Activated T-helper 1 cell treated with anti-CD3 and anti-CD28 coated beads, Interleukin-2, amount 50 U/mL, for 16 hours (primary cell): Measurements from ENCODE around the gene SMYD2.

Experiments used
- DNase-seq, 2 donors: peaks; one replicate each; pipeline ENCODE4 v3.0.0-alpha.2; 2020; ENCODE audit warnings: low read depth in 1 of 2, low spot score in 1 of 2

Gene SMYD2

GRCh38 chr1:214300149-214300780 is 19.3 kb downstream of the SMYD2 start:
- DNase-seq: no peak

DNA sequence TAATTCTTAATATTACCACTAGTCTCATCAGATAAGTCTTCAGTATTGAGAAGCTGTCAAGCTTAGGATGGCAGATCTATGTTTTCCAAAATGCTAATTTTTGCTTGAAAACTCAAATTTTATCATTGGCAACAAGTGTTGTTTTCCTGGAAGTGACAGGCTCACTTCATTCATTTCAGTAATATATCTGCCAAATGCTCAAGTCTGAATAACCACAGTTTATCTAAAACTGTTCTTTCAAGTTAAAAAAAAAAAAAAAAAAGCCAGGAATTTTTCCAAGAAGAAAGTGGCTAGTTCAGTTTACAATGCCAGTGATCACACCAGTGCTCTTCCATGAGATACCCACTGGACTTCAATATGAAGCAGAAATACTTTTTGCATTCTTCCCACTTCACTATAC is 20.6 kb downstream of the SMYD2 start:
- no peak for DNase-seq

DNA sequence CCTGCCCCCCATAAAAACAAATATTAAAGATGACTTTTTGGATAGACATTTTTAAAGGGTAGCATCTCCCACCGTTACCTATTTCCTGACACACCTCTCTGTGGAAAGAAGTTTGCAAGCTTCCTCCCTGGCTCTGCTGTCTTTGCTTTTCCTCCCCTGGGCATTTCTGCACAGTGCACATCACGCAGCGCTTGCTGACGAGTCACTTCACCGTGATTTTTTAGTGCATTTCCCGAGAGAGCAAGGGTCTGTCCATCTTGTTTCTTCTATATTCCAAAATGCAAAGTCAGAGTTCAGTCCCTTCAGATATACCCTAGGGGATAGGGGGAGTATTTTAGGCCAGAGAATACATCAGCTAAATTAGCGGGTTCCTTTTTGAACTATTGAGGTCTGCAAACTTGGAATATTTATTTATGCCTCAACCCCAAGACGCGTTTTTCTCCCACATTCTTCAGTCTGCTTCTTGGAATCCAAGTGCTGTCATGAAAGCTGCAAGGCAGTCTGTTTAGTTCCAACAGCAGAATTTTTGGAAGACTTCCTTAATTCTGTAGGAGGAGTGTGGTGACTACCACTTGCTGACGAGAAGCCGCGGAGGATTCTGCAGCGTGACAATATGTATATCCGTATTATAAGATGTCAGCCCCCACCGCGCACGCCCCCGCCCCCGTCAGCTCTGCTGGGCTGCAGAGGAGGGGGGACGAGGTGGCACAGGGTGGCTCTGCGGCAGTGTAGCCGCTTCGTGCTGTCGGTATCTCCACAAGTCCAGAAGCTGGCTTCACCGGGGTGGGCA is 22.4 kb downstream of the SMYD2 start:
- no peak for DNase-seq

DNA sequence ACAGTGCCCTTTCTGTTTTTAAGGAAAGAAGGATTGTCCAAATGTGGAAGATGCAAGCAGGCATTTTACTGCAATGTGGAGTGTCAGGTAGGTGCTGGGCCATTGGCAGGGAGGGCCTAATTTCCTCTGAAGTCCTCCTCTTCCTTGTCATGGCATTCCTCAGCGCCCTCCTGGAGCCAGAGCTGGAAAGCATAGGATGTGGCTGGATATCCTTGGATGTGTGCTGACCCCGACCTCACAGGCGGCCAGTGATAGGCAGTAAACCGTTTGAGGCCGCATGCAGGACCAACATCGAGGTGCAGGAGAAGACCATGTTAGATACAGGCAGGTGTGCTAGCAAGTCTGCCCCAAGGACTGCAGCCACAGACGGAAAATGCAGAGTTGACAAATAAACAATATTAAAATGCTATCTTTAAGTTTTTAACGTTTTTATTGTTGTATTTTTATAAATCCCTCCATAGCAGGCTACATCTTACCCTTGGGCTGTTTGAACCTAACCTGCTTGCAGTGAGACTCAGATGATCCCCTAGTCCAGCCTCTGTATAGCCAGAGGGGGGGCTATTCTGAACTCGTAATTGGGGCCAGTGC is 24.3 kb downstream of the SMYD2 start:
- DNase-seq: no peak

GRCh38 chr1:214306269-214306668 is 25.3 kb downstream of the SMYD2 start:
- DNase-seq: no peak

DNA sequence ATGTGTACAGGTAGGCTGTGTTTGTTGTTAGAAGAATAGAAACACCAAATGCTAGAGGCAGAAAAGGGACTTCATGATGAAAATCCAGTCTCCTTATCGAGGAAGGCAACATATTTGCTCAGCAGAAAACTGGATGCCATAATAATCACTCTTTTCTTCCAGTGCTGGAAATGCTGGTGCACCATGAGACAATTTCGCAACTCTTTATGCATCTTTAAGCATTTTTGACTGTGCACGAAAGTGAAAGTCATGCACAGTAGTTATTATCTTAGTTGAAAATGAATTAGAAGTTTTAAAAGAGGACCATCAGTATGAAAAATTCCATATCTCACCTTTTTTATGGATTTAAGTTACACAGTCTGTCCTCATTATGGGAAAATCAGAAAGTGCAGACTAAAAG is 29.1 kb downstream of the SMYD2 start:
- DNase-seq: no peak

DNA sequence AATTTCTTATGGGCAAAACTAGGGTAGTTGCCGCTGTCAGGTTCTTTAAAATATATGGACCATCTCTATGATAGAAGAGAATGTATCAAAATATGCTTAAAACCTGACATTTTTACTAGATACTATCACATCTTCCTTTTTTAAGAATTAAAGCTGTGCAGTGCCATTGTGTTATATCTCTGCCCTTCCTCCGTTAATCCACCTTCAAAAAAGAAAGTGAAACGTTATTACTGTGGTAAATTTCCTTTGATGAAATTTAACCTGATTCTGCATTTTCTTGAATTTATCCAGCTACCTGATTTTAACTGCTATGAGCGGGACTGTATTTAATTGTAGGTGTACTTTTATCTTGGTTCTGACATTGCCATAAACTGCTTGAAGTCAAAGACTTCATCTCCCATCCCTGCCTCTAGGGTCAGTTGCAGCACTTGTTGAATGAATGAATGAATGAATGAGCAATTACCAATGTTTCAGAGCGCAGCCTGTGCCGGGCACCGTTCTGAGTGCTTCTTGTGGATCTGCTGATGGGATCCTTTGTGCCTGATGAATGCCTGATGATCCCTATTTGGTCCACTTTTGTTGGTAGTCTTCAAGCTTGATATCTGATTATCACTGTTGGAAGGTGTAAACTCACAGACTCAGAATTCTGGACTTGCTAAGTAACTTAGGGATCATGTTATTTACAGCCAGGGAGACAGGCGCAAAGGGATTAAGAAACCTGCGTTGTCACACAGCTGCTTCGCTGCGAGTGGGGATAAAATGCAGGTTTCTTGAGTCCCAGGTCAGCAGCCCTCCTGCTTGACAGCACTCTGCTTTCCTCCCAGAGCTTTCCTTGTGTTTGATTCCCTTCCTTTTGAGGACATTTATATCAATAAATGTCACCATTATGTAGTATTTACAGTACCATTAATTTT is 30.1 kb downstream of the SMYD2 start:
- DNase-seq: no peak

- no peak for DNase-seq
These were observed 31.6 kb downstream of the SMYD2 start for GRCh38 chr1:214312530-214313051.

- no peak for DNase-seq
These were observed 33.4 kb downstream of the SMYD2 start for GRCh38 chr1:214314178-214314843.

DNA sequence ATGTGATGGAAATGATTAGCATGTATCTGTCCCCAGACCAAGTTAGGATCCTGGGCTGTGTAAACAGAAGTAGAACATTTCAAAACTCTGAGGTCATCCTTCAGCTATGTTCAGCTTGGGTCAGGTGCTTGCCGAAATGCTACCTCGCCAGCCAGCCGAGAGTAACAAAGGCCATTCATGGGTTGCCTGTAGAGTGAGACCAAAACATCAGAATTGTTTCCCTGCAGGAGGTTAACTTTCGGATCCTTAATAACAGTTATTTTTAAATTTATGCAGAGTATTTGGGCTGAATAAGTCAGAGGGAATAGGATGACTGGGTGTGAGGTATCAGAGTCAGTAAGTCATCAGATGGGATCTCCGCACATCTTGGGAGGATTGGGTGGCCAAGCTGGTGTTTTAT is 35.6 kb downstream of the SMYD2 start:
- DNase-seq: no peak

DNA sequence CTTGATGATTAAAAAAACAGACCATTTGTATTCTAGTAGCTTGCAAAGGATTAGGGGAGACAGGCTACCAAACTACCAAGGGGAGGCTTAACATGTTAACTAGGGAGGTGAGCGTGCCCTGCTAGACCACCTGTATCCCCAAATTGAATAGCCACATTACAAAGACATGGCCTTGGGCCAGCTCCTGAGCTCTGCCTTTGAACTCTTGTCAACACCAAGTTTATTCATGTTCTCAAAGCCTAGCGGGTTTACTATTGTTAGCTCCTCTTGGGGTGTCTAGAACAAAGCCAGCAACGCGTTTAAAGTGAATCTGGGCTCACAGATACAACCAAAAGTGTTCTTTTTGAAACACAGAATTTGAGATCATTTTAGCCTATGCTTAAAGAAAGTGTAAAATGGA is 36.3 kb downstream of the SMYD2 start:
- DNase-seq: no peak

DNA sequence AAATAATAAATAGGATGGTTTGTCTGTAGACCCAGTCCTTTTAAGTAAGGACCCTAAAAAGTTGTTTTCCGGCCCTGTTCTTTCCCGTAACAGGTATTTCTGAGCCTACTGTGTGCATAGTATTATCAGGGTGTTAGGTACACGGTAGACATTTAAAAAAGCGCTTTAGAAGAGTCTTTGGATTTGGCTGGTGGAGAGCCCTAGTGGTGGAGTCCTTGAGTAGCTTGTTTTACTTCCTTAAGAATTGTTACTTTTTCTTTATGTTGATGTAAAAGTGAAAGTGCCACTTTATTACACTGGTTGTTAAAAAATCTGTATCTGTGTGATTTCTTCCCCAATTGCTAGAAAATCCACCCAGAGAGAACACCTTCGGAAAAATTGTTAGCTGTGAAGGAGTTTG is 36.8 kb downstream of the SMYD2 start:
- DNase-seq: no peak

- no peak for DNase-seq
These were observed 37.4 kb downstream of the SMYD2 start for GRCh38 chr1:214318356-214318755.

DNA sequence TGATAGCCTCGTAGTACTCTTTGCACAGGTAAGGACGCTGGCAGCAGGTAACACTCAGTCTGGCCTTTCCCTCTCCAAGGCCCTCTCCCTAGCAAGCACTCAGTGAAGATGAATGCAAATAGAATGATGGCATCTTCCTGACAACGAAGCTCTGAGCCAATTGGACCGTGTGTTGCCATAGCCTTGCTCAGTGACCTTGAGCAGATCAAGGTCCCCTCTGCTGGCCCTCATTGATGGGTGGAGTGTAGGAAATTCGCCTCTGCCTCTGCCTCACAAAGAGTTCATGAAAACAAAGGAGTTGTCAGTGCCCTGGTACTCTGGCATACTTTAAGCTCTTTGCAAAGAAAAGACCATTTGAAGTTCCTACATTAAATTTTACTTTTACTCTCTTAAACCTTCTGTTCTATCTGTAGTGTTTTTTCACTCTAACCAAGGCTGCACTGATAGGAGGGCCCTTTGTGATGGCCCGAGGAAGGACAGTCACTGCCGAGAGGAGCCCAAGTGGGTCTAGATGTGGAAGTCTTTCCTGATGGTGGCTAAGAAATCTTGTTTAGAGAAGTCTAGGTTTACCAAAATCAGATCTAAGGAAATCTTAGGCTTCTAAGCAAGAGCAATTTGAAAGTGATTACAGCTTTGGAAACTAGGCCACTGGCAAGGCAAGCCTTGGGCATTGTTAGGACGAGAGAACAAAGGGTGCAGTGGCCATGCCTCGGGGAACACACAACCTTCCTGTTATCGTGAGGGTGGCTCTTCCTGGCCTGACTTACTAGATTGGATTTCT is 38.2 kb downstream of the SMYD2 start:
- DNase-seq: no peak

DNA sequence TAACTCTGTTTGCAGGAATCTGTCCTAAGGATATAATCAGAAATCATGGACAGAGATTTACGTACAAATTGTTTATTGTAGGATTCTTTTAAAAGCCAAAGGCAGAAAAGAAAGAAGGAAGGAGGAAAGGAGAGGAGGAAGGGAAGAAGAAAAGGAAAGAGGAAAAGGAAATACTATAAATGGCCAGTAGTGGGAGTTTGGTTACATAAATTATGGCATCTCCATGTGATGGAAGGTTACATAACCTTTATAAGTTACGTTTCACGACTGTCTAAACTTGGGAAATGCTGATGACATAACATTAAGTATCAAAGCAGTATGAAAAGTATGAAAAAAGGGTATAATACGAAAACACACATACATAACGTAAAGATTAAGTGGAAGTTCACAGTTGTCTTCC is 39.0 kb downstream of the SMYD2 start:
- DNase-seq: no peak

GRCh38 chr1:214321705-214322453 is 40.9 kb downstream of the SMYD2 start:
- DNase-seq: no peak

DNA sequence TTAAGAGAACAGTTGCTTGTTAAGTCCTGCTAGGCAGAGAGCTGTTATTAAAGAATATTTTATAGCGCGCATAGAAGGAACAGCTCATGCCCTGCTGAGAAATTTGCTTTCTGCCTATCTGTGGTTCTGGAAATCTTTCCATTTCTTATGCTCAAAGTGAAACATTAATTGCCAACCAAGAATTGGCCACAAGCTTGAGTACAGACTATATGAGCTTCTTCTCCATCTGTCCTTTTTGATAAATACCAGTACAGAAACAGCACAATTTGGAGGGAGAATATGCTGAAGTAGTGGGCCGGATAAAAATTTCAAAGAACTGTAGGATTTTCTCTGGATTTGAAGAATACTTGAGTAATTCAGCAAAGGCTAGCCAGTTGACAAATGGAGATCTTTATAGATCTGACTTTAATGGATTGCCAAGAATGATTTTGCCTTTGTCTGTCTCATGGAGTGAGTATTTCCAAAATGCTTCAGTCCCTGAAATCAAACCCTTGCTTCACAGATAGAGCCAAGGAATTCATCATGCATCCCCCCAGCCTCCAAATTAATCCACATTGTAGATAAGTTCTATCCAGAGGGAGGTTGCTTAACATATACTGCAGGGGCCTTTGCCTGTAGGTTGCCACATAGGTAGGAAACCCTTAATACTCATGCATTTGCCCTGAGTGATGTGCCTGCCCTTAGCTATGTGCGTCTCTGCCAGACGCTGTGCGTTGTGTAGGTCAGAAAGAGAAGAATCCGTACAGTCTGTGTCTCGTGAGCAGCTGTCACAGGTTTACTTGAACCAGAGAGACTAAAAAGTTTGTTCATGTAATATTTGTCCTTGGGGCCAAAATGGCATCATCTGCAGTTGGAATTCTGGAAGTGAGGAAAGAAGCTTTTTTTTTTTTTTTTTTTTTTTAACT is 44.2 kb downstream of the SMYD2 start:
- no peak for DNase-seq

DNA sequence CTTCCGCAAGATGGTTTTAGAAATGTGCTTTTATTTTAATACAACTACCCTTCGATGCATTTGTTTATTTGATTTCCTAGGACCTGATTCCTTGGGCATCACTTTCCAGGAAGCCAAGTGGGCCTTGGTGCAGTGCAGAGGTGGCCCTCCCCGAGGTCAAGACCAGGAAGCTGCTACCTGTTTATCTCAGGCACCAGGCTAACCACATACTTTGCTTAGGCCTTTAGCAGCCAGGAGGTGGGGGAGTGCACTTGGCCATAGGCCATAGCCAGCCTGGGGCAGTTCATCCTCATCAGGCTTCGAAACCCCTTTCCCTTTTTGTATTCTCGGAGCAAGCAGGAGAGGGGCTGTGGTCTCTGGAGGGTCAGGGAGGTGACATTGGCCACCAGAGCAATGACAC is 45.4 kb downstream of the SMYD2 start:
- no peak for DNase-seq
